ENCODE data around the gene TDRD1. TPM values are rescaled to one million over a fixed set of nuclear protein-coding genes. Genes with fewer than 3 reads are reported as not detected.

TDRD1 gene
- total RNA-seq, 2 donors from 2014 or later = 0.05 to 0.57 TPM

DNA sequence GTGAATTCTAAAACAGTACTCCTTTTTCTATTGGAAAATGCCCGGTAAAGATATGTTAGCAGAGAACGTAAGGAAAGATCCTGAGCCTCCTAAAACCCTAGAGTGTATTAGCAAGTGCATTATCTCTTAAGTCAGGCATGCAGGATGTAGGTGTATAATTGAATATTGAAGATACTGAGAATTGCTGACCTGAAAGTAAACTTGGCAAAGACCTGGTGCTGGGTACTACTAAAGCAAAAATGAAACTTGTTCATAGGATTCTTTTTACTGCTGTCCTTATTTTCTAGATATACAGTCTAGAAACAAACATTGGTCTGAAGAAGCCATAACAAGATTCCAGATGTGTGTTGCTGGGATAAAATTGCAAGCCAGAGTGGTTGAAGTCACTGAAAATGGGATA is 41.1 kb downstream of the TDRD1 start:
- intact Hi-C loops (cut with DNase I) = no loop called here
- DNase-seq = no peak
- TF ChIP-seq, protein P1, sequence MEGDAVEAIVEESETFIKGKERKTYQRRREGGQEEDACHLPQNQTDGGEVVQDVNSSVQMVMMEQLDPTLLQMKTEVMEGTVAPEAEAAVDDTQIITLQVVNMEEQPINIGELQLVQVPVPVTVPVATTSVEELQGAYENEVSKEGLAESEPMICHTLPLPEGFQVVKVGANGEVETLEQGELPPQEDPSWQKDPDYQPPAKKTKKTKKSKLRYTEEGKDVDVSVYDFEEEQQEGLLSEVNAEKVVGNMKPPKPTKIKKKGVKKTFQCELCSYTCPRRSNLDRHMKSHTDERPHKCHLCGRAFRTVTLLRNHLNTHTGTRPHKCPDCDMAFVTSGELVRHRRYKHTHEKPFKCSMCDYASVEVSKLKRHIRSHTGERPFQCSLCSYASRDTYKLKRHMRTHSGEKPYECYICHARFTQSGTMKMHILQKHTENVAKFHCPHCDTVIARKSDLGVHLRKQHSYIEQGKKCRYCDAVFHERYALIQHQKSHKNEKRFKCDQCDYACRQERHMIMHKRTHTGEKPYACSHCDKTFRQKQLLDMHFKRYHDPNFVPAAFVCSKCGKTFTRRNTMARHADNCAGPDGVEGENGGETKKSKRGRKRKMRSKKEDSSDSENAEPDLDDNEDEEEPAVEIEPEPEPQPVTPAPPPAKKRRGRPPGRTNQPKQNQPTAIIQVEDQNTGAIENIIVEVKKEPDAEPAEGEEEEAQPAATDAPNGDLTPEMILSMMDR (IDR thresholded peaks at IDR 0.05) = no peak
- H3K4me1 ChIP-seq = no peaks in the 10 kb centered on the region
- H3K27ac ChIP-seq = no peak overlapping the region
- H3K9me3 ChIP-seq = no peaks in the 10 kb centered on the region
- H3K9ac ChIP-seq (ENCODE audit: low read depth in 2 of 2, low read length in 2 of 2) = no peak overlapping the region
- no peaks in the 10 kb centered on the region for H3K36me3 ChIP-seq
- no peaks in the 10 kb centered on the region for H3K27me3 ChIP-seq
- H3K4me3 ChIP-seq = no peak overlapping the region

DNA sequence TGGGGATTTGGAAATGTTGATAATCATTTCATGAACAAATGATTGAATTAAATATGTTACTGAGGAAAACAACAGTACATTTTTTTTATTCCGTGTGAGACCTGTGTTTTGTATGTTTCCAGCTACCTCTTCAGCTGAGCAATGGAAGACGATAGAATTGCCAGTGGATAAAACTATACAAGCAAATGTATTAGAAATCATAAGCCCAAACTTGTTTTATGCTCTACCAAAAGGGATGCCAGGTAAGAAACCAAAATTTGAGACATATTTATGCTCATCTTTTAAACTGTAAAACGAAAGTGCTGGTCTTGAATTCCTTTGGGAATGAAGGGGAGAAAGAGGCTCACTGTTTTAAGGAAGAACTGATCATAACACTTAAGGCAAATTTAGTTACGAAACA is 42.1 kb downstream of the TDRD1 start:
- Histone ChIP-seq H3K27me3 (no peaks in the 10 kb centered on the region), H3K9me3 (no peaks in the 10 kb centered on the region), H3K36me3 (no peaks in the 10 kb centered on the region), H3K4me3 (no peak overlapping the region), H3K9ac (ENCODE audit: low read depth in 2 of 2, low read length in 2 of 2) (no peak overlapping the region), H3K4me1 (no peaks in the 10 kb centered on the region), H3K27ac (no peak overlapping the region)
- no peak for DNase-seq
- TF ChIP-seq, protein P1 (IDR thresholded peaks at IDR 0.05) = no peak
- intact Hi-C loops (cut with DNase I) = no loop called here

DNA sequence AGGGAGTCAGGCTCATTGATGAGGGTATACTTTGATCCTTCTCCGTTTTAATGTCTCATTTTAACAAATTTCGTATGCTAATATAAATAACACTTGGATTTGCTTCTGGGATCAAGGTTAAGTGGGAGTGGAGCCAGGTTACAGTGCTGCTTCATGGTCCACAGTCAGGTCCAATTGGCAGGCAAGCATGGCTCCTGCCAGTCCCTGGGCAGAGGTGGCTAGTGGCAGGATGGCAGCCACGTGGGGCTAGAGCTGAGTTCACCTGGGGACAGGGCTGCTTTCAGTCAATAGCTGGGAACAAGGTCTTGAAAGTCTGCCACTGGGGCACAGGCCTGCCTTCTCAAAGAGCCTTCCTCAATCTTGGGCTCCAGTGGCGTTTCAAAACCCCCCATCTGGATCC is 43.9 kb downstream of the TDRD1 start:
- Histone ChIP-seq H3K36me3 (no peaks in the 10 kb centered on the region), H3K9me3 (no peaks in the 10 kb centered on the region), H3K27ac (no peak overlapping the region), H3K27me3 (no peaks in the 10 kb centered on the region), H3K9ac (ENCODE audit: low read depth in 2 of 2, low read length in 2 of 2) (no peak overlapping the region), H3K4me1 (no peaks in the 10 kb centered on the region), H3K4me3 (no peak overlapping the region)
- intact Hi-C loops (cut with DNase I) = no loop called here
- TF ChIP-seq, protein P1 (IDR thresholded peaks at IDR 0.05) = no peak
- DNase-seq = no peak

DNA sequence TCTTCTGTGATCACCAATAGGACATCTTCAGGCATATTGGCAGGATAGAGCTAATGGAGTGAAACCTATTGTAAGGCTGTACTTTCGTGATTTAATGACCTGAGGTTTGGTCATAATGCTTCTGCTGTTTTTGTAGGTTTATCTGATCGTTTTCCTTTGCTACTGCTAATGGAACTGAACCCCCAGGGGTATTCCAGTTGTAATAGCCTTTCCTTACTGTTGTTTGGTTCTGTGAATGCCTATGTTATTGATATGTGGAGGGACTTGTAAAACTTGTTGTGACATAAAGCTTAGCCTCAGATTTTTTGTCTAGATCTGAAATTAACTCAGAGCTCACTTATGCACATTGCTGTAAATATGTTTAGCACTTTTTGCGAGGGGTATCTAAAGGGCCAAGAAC is 49.0 kb downstream of the TDRD1 start:
- TF ChIP-seq, protein P1 (IDR thresholded peaks at IDR 0.05) = no peak
- no peaks in the 10 kb centered on the region for H3K27me3 ChIP-seq
- DNase-seq = no peak
- no peaks in the 10 kb centered on the region for H3K4me1 ChIP-seq
- intact Hi-C loops (cut with DNase I) = no loop called here
- H3K27ac ChIP-seq = no peak overlapping the region
- no peaks in the 10 kb centered on the region for H3K9me3 ChIP-seq
- H3K36me3 ChIP-seq = no peaks in the 10 kb centered on the region
- H3K9ac ChIP-seq (ENCODE audit: low read depth in 2 of 2, low read length in 2 of 2) = no peak overlapping the region
- no peak overlapping the region for H3K4me3 ChIP-seq

DNA sequence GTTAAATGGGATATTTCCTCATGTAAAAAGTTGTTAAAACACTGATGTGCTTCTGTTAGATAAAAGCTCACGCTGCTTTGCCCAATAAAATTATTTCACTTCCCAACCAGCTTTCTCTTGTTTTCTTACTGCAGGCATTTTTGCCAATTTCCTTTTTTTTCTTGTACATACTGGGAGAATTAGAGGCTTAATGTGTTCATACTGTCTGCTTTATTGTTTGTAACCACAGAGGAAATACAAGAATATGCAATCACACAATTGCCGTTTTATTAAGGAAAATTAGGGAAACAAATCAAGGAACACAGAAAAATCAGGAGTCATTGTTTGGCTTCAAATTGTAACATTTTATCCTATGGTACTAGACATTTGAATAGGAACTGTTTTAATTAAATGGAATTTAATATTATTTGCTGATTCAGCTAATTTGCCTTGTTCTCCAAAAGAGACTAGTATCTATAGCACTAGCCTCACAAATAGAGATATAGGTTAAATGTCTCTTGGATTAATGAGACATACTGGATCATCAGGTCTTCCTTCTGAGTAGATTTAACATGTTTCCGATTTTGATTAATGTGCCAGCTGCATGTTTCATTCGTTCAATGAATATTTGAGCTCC is 53.5 kb downstream of the TDRD1 start:
- intact Hi-C loops (cut with DNase I) = no loop called here
- no peaks in the 10 kb centered on the region for H3K27me3 ChIP-seq

More for the DNA sequence above, 53.5 kb downstream of the TDRD1 start:
- Histone ChIP-seq H3K36me3 (no peaks in the 10 kb centered on the region), H3K4me3 (no peak overlapping the region), H3K9ac (ENCODE audit: low read depth in 2 of 2, low read length in 2 of 2) (no peak overlapping the region), H3K4me1 (no peaks in the 10 kb centered on the region), H3K27ac (no peak overlapping the region), H3K9me3 (no peaks in the 10 kb centered on the region)
- DNase-seq = no peak
- TF ChIP-seq, protein P1 (IDR thresholded peaks at IDR 0.05) = no peak
